Measurements from ENCODE around the gene WNT7B.
A peak's percentile ranks its signal among the peaks of the same experiment; 100 is the strongest.
"Not testable (repeated sequence)": the region's sequence is repeated elsewhere in the genome, so short reads cannot be mapped to it uniquely, and the experiment has no call there.

The WNT7B gene

DNA sequence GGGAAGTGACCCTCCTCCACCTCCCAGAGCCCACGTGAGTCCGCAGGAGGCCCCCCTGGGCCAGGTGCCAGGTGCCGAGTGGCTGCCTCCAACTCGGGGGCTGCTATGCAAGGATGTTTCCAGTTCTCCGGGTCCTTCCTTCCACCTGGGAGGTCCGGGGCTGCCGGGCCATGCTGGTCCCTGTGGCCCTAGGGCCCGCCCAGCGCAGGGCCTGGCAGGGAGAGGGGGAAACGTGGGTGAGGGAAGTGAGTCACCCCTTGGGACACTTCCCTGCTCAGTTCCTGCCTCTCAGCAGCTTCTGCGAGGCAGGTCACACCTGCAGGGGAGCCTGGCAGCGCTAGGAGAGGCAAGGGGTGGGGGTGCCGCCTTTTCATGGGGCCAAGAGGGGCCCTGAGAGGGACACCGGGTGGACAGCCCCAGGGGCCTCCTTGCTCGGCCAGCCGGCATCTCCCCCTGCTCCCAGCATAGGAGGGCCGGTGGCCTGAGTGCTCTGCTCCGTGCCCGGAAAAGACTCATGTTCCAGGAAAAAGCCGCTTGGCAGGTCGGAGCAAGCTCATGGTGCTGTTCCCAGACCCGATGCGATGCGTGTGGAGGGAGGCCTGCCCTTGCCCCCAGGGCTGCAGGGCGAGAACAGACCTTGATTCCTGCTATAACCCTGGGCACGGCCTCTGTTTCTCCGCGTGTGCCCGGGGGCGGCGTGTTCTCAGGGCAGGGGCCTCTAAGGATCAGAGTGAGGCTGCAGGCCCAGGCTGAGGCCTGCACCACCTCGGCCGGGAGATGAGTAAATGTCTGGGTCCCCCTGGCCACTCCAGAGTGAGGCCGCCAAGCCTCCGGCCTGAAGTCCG lies 30.3 kb upstream of the WNT7B start:
- Histone ChIP-seq H3K9ac (ENCODE audit: low read length) (no peak overlapping the region), H3K36me3 (ENCODE audit: control insufficient read depth, insufficient read depth, low read length) (no peaks in the 10 kb centered on the region), H3K4me1 (ENCODE audit: control insufficient read depth, insufficient read depth, low read length) (peaks cover 16% of the 10 kb centered on the region; the same call in 1 of the 2 replicates), H3K9me3 (ENCODE audit: control insufficient read depth, insufficient read depth, low read depth, low read length) (no peaks in the 10 kb centered on the region), H3K27ac (ENCODE audit: low read depth, low read length) (no peak overlapping the region), H3K4me3 (ENCODE audit: low read depth, low read length) (no peak overlapping the region), H3K27me3 (ENCODE audit: control insufficient read depth, insufficient read depth, low read length) (no peaks in the 10 kb centered on the region)

DNA sequence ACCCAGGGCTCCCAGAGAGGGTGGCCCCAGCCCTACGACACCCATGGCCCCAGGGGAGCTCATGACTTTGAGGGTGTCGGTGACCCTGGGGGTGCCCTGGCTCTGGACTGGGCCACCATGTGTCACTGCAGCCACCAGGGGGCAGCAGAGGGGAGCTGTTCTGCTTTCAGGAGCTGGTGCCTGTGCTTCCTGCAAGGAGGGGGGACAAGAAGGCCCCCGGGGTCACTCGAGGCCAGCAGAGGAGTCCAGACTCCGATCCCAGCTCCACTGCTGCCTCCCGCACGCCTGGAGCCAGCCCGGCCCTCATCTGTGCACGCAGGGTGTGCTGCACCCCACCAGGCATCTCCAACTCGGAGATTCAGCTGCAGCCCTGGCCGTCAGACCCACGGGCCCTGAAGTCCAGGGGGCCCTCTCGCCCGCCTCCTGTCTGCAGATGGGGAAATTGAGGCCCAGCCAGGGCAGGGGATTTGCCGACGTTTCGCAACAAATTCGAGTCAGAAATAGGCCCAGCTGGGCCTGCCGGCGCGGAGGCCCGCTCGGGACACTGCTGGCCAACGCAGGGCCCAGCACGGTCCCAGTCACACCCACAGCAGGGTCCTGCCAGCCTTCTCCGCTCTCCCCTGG lies 29.5 kb upstream of the WNT7B start:
- no peak overlapping the region for H3K4me3 ChIP-seq (ENCODE audit: low read depth, low read length)
- H3K36me3 ChIP-seq (ENCODE audit: control insufficient read depth, insufficient read depth, low read length): no peaks in the 10 kb centered on the region
- H3K9me3 ChIP-seq (ENCODE audit: control insufficient read depth, insufficient read depth, low read depth, low read length): no peaks in the 10 kb centered on the region
- H3K4me1 ChIP-seq (ENCODE audit: control insufficient read depth, insufficient read depth, low read length): peaks cover 18% of the 10 kb centered on the region; the same call in 1 of the 2 replicates
- H3K9ac ChIP-seq (ENCODE audit: low read length): no peak overlapping the region
- H3K27ac ChIP-seq (ENCODE audit: low read depth, low read length): no peak overlapping the region
- no peaks in the 10 kb centered on the region for H3K27me3 ChIP-seq (ENCODE audit: control insufficient read depth, insufficient read depth, low read length)

DNA sequence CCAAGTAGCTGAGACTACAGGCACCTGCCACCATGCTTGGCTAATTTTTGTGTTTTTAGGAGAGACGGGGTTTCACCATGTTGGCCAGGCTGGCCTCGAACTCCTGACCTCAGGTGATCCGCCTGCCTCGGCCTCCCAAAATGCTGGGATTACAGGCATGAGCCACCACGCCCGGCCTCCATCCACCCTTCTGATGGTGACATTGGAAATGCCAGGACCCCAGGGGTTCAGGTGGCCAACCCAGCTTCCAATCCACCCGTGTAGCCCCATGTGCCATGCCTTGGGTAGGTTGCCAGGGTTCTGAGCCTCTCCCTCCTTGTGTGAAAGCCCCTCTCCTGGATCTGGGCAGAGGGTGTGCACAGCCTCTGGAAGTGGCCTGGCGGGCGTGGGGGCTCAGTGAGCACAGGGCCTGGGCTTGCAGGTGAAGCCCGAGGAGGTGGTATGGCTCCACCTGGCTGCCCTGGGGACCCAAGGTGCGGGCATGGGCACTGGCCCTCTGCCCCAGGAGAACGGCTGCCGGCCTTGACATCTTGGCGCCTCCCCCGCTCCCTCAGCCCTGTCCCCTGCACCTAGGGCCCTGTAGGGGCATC lies 28.2 kb upstream of the WNT7B start:
- H3K9ac ChIP-seq (ENCODE audit: low read length); H3K9me3 ChIP-seq (ENCODE audit: control insufficient read depth, insufficient read depth, low read depth, low read length); H3K27me3 ChIP-seq (ENCODE audit: control insufficient read depth, insufficient read depth, low read length); H3K36me3 ChIP-seq (ENCODE audit: control insufficient read depth, insufficient read depth, low read length); H3K27ac ChIP-seq (ENCODE audit: low read depth, low read length); H3K4me3 ChIP-seq (ENCODE audit: low read depth, low read length): not testable (repeated sequence)
- peaks cover 21% of the 10 kb centered on the region; the same call in 1 of the 2 replicates for H3K4me1 ChIP-seq (ENCODE audit: control insufficient read depth, insufficient read depth, low read length)

GRCh38 chr22:46004105-46004866 lies 27.3 kb upstream of the WNT7B start:
- Histone ChIP-seq H3K27ac (ENCODE audit: low read depth, low read length) (no peak overlapping the region), H3K27me3 (ENCODE audit: control insufficient read depth, insufficient read depth, low read length) (no peaks in the 10 kb centered on the region), H3K4me3 (ENCODE audit: low read depth, low read length) (no peak overlapping the region), H3K9ac (ENCODE audit: low read length) (no peak overlapping the region), H3K4me1 (ENCODE audit: control insufficient read depth, insufficient read depth, low read length) (peaks cover 21% of the 10 kb centered on the region; the same call in 1 of the 2 replicates), H3K9me3 (ENCODE audit: control insufficient read depth, insufficient read depth, low read depth, low read length) (no peaks in the 10 kb centered on the region), H3K36me3 (ENCODE audit: control insufficient read depth, insufficient read depth, low read length) (no peaks in the 10 kb centered on the region)

DNA sequence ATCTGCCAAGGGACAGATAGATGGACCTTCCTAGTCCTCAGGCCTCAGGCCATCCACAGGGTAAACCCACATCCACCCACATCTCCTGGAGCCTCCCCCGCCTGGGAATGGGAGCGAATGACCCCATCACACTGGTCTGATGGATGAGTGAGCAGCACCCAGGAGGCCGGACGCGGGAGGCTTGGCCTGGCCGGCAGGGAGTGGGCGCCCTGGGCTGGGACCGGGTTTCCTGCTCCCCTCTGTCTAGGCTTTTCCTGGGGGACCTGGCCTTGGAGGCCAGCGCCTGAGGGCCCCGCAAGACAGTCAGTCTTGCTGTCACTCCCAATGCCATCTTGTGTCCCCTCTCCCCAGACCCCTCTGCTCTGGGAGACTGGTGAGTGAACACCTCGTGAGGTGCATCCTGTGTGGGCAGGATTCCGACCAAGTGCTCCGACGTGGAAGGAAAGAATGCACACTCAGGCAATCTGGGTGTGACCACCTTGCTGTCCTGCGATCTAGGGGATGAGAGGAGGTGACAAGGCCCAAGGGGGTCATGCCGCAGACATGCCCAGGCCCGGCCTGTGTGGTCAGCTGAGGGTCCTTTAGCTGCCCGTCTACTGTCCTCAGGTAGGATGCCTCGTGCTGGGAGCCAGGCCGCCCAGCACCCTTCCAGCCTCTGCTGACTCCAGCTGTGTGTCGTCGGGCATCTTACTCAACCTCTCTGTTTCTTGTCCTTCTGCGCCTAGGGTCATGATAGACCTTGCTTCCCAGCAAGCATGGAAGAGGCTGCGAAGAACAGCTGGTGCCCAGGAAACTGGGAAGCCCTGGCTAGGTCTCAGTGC lies 26.5 kb upstream of the WNT7B start:
- H3K36me3 ChIP-seq (ENCODE audit: control insufficient read depth, insufficient read depth, low read length): no peaks in the 10 kb centered on the region
- no peak overlapping the region for H3K27ac ChIP-seq (ENCODE audit: low read depth, low read length)
- H3K4me1 ChIP-seq (ENCODE audit: control insufficient read depth, insufficient read depth, low read length): peaks cover 21% of the 10 kb centered on the region; the same call in 1 of the 2 replicates
- H3K4me3 ChIP-seq (ENCODE audit: low read depth, low read length): no peak overlapping the region
- no peaks in the 10 kb centered on the region for H3K27me3 ChIP-seq (ENCODE audit: control insufficient read depth, insufficient read depth, low read length)
- H3K9me3 ChIP-seq (ENCODE audit: control insufficient read depth, insufficient read depth, low read depth, low read length): no peaks in the 10 kb centered on the region
- H3K9ac ChIP-seq (ENCODE audit: low read length): no peak overlapping the region

DNA sequence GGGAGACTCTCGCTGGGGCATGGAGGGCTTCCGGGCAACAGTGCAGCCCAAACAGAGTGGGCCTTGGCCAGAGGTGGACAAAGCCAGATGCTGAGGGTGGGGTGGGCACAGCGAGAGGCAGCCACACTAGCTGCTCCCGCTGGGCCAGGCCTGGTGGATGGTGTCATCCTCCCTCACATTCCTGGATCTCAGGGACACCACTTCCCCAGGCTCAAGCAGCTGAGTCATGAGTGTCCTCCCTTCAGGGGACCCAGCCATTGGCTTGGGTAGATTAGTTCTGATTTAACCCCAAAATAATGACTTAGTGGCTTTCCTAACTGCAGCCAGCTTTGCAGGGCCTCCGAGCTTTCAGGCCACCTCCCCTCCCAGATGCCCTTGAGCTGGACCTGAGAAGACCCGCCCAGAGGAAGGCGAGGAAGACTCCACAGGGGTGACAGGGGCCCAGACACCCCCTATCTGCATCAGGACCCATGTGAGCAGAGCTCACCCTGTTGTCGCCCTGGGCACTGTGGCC lies 25.9 kb upstream of the WNT7B start:
- Histone ChIP-seq H3K4me1 (ENCODE audit: control insufficient read depth, insufficient read depth, low read length) (peaks cover 21% of the 10 kb centered on the region; the same call in 1 of the 2 replicates), H3K27ac (ENCODE audit: low read depth, low read length) (no peak overlapping the region), H3K27me3 (ENCODE audit: control insufficient read depth, insufficient read depth, low read length) (no peaks in the 10 kb centered on the region)

DNA sequence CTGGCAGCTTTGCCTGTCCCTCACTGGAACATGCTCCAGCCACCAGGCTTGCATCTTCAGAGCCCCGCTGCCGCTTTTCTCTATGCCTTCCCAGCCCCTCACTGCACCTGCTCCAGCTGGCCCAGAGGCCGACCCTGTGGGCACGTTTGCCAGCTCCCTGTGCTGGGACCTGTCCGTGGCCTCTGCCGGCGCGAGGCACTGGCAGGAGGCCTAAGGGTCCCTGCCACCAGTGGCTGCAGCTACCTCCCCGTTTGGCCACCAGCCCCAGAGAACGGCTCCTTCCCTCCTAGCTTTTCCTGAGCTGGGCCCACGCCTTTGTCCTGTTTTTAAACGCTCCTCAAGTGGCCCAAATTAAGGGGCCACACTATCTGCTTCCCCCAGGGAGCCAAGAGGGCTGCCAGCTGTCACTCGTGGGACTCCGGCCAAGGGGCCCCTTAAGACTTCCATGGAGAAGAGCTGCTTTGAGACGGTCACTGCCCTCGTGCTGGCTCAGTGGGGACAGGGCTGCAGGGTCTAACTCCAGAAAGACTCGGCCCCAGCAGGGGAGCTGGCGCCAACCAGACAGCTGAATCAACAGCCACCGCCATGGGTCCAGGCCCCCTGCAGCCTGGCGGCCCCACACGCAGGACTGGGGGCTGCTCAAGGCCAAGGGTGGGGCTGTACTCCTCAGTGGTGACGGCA lies 24.6 kb upstream of the WNT7B start:
- Histone ChIP-seq H3K27me3 (ENCODE audit: control insufficient read depth, insufficient read depth, low read length) (no peaks in the 10 kb centered on the region), H3K36me3 (ENCODE audit: control insufficient read depth, insufficient read depth, low read length) (no peaks in the 10 kb centered on the region), H3K27ac (ENCODE audit: low read depth, low read length) (peak overlapping the region; percentile 43; the same call in 1 of the 2 replicates)

More for the DNA sequence above, 25.9 kb upstream of the WNT7B start:
- no peak overlapping the region for H3K4me3 ChIP-seq (ENCODE audit: low read depth, low read length)
- no peaks in the 10 kb centered on the region for H3K9me3 ChIP-seq (ENCODE audit: control insufficient read depth, insufficient read depth, low read depth, low read length)
- H3K9ac ChIP-seq (ENCODE audit: low read length): no peak overlapping the region
- no peaks in the 10 kb centered on the region for H3K36me3 ChIP-seq (ENCODE audit: control insufficient read depth, insufficient read depth, low read length)

GRCh38 chr22:46001046-46001425 lies 24.1 kb upstream of the WNT7B start:
- Histone ChIP-seq H3K27ac (ENCODE audit: low read depth, low read length) (no peak overlapping the region; the same call in 1 of the 2 replicates), H3K36me3 (ENCODE audit: control insufficient read depth, insufficient read depth, low read length) (no peaks in the 10 kb centered on the region), H3K4me3 (ENCODE audit: low read depth, low read length) (no peak overlapping the region), H3K27me3 (ENCODE audit: control insufficient read depth, insufficient read depth, low read length) (no peaks in the 10 kb centered on the region), H3K4me1 (ENCODE audit: control insufficient read depth, insufficient read depth, low read length) (peaks cover 12% of the 10 kb centered on the region; the same call in 1 of the 2 replicates), H3K9ac (ENCODE audit: low read length) (no peak overlapping the region), H3K9me3 (ENCODE audit: control insufficient read depth, insufficient read depth, low read depth, low read length) (no peaks in the 10 kb centered on the region)

More for the DNA sequence above, 24.6 kb upstream of the WNT7B start:
- Histone ChIP-seq H3K4me3 (ENCODE audit: low read depth, low read length) (no peak overlapping the region), H3K4me1 (ENCODE audit: control insufficient read depth, insufficient read depth, low read length) (peaks cover 17% of the 10 kb centered on the region; the same call in 1 of the 2 replicates), H3K9ac (ENCODE audit: low read length) (no peak overlapping the region), H3K9me3 (ENCODE audit: control insufficient read depth, insufficient read depth, low read depth, low read length) (no peaks in the 10 kb centered on the region)

GRCh38 chr22:46000081-46001027 lies 23.4 kb upstream of the WNT7B start:
- Histone ChIP-seq H3K4me1 (ENCODE audit: control insufficient read depth, insufficient read depth, low read length) (peaks cover 11% of the 10 kb centered on the region; the same call in 1 of the 2 replicates), H3K27me3 (ENCODE audit: control insufficient read depth, insufficient read depth, low read length) (0 out of 2 replicates have a peak, but pooled peaks cover 3% of the 10 kb centered on the region), H3K27ac (ENCODE audit: low read depth, low read length) (no peak overlapping the region), H3K36me3 (ENCODE audit: control insufficient read depth, insufficient read depth, low read length) (no peaks in the 10 kb centered on the region), H3K4me3 (ENCODE audit: low read depth, low read length) (no peak overlapping the region), H3K9me3 (ENCODE audit: control insufficient read depth, insufficient read depth, low read depth, low read length) (no peaks in the 10 kb centered on the region), H3K9ac (ENCODE audit: low read length) (no peak overlapping the region)
